ENCODE results near the gene CNKSR3.

CNKSR3 gene

DNA sequence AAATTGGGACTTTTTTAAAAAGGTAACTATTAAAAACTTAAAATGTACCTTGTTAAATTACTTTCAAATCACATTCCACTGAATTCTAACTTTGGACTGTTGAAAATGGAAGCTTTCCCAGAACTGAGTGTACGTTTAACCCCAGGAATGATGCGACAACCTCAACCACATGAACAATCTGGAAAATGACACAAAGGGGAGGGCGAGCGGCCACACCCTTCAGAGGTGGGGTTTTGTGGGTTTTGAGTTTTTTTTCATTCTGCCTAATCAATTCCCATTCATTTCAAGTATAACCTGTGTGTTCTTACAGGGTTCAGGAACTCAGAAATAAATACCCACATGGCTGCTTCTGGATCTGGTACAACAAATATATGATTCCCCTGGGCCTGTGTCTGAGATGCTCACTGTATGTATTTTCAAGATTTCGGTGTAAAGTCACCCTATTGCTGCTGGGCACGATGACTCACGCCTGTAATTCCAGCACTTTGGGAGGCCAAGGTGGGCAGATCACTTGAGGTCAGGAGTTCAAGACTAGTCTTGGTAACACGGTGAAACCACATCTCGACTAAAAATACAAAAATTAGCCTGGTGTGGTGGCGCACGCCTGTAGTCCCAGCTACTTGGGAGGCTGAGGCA is 21.6 kb downstream of the CNKSR3 start:
- Histone ChIP-seq H3K27ac (ENCODE audit: low read depth, low read length) (no peak overlapping the region), H3K9ac (ENCODE audit: low read length) (no peak overlapping the region), H3K4me3 (ENCODE audit: low read depth, low read length) (no peak overlapping the region), H3K27me3 (ENCODE audit: control insufficient read depth, insufficient read depth, low read length) (no peaks in the 10 kb centered on the region), H3K36me3 (ENCODE audit: control insufficient read depth, insufficient read depth, low read length) (no peaks in the 10 kb centered on the region), H3K9me3 (ENCODE audit: control insufficient read depth, insufficient read depth, low read depth, low read length) (no peaks in the 10 kb centered on the region), H3K4me1 (ENCODE audit: control insufficient read depth, insufficient read depth, low read length) (no peaks in the 10 kb centered on the region)

DNA sequence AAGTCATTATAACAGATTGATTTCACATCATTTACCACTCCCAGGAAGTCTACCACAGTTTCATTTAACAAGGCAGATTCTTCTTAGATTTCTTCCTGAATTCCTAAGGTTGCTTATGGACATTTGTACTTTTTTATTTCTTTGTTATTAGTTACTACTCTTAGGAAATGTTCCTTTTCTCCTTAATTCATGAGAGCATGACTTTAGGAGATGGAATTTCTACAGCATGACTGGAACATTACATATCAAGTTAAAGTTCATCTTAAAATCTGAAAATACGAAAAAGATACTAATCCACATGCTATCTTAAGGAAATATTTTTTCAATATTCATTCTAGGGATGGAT is 22.3 kb downstream of the CNKSR3 start:
- no peak overlapping the region for H3K9ac ChIP-seq (ENCODE audit: low read length)
- no peaks in the 10 kb centered on the region for H3K36me3 ChIP-seq (ENCODE audit: control insufficient read depth, insufficient read depth, low read length)
- no peak overlapping the region for H3K4me3 ChIP-seq (ENCODE audit: low read depth, low read length)
- H3K27me3 ChIP-seq (ENCODE audit: control insufficient read depth, insufficient read depth, low read length) = no peaks in the 10 kb centered on the region
- no peaks in the 10 kb centered on the region for H3K9me3 ChIP-seq (ENCODE audit: control insufficient read depth, insufficient read depth, low read depth, low read length)
- H3K27ac ChIP-seq (ENCODE audit: low read depth, low read length) = no peak overlapping the region
- no peaks in the 10 kb centered on the region for H3K4me1 ChIP-seq (ENCODE audit: control insufficient read depth, insufficient read depth, low read length)

DNA sequence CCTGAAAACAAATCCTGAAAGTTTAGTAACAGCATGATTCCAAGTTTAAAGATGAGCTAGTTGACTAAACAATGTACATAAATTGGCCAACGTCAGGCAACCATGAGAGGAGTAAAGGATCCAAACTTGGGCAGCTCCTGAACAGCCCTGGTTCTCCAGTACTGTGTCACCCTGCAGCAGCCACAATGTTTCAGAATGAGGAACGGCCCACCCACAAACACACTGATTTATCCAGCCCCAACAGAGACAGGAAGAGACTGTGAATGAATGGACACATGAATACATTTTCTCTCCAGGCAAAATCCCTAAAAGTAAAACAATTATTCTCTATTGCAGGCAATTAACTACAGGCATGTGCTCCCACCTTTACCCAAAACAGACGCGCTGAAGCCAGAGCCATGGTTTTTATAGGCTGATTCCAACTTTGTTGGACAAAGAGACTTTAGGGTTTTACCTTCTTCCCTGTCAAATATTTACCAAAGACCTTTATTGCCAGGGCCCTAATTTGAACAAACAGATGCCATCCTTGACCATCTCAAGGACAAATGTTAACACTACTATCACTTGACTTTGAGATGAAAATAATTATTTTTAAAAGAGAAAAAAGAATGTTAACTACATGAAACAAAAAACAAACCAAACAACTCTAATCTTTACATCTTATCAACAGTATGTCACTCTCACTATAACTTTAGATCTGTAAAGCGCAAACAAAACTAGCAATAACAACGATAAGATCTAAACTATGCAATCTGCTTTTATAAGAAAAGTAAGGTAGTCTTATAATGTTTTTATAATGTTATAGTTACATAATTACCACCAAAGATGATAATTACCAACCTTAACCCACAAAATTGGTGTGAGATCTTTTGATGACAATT is 22.9 kb downstream of the CNKSR3 start:
- H3K4me3 ChIP-seq (ENCODE audit: low read depth, low read length) = no peak overlapping the region
- no peaks in the 10 kb centered on the region for H3K4me1 ChIP-seq (ENCODE audit: control insufficient read depth, insufficient read depth, low read length)
- no peaks in the 10 kb centered on the region for H3K27me3 ChIP-seq (ENCODE audit: control insufficient read depth, insufficient read depth, low read length)
- no peak overlapping the region for H3K27ac ChIP-seq (ENCODE audit: low read depth, low read length)
- H3K9me3 ChIP-seq (ENCODE audit: control insufficient read depth, insufficient read depth, low read depth, low read length) = no peaks in the 10 kb centered on the region
- H3K9ac ChIP-seq (ENCODE audit: low read length) = no peak overlapping the region
- no peaks in the 10 kb centered on the region for H3K36me3 ChIP-seq (ENCODE audit: control insufficient read depth, insufficient read depth, low read length)

DNA sequence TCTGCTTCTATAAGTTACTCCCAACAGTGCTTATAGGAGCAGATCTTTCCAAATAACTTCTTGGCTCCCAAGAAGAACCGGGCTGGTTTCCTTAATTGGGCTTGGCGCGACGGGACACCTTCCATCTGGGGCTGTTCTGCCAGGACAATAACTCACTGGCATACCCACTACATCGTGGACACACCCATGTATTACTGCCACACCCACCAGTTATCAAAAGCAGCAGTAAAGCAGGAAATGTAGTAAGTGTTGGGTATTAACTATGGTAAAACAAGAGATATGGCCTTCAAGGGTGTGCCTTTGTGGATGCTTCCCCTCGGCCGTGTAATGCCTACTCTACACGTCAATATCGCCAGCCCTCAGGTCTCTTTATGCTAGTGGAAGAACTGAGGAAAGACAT is 24.7 kb downstream of the CNKSR3 start:
- Histone ChIP-seq H3K27me3 (ENCODE audit: control insufficient read depth, insufficient read depth, low read length) (no peaks in the 10 kb centered on the region), H3K4me1 (ENCODE audit: control insufficient read depth, insufficient read depth, low read length) (no peaks in the 10 kb centered on the region), H3K9me3 (ENCODE audit: control insufficient read depth, insufficient read depth, low read depth, low read length) (no peaks in the 10 kb centered on the region), H3K36me3 (ENCODE audit: control insufficient read depth, insufficient read depth, low read length) (no peaks in the 10 kb centered on the region), H3K4me3 (ENCODE audit: low read depth, low read length) (no peak overlapping the region), H3K9ac (ENCODE audit: low read length) (no peak overlapping the region), H3K27ac (ENCODE audit: low read depth, low read length) (no peak overlapping the region)

DNA sequence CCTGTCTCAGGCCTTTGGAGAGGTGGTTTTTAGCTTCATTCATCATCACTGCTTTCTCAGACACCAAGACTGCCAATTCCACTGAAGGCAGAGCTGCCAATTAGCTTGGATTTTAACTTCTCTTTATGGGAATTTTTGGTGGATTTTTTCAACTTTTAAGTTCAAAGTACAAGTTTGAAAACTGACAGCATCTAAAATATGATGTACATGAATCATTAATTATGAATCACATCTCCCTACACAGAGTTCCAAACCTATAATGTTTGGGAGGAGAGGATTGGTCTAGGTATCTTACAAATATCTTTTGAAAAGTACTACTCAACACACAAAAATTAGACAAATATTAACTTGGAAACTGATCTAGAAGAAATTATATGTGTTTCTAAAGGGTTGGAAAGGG is 25.5 kb downstream of the CNKSR3 start:
- Histone ChIP-seq H3K27me3 (ENCODE audit: control insufficient read depth, insufficient read depth, low read length) (no peaks in the 10 kb centered on the region), H3K4me3 (ENCODE audit: low read depth, low read length) (no peak overlapping the region), H3K27ac (ENCODE audit: low read depth, low read length) (no peak overlapping the region), H3K9ac (ENCODE audit: low read length) (no peak overlapping the region), H3K36me3 (ENCODE audit: control insufficient read depth, insufficient read depth, low read length) (no peaks in the 10 kb centered on the region), H3K4me1 (ENCODE audit: control insufficient read depth, insufficient read depth, low read length) (no peaks in the 10 kb centered on the region), H3K9me3 (ENCODE audit: control insufficient read depth, insufficient read depth, low read depth, low read length) (no peaks in the 10 kb centered on the region)

DNA sequence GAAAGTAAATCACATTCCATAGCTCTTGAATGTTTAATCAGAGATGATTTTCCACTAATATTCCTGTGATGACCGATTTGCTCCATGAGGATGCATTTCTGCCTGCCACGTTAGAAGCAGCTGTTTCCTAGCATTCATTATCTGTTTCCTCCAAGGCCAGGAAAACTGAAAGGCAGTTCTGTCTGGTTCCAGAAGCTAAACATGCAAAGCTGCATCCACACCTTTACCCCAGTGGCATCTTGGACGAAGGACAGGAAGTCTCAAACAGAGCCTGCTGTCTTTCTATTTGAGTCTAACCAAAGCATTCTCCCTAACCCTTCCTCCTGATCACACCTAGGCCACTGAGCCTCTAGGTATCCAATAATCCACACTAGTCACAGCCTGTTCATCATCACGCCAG is 27.6 kb downstream of the CNKSR3 start:
- Histone ChIP-seq H3K4me3 (ENCODE audit: low read depth, low read length) (no peak overlapping the region), H3K36me3 (ENCODE audit: control insufficient read depth, insufficient read depth, low read length) (no peaks in the 10 kb centered on the region), H3K4me1 (ENCODE audit: control insufficient read depth, insufficient read depth, low read length) (peaks cover 11% of the 10 kb centered on the region), H3K9me3 (ENCODE audit: control insufficient read depth, insufficient read depth, low read depth, low read length) (no peaks in the 10 kb centered on the region), H3K27ac (ENCODE audit: low read depth, low read length) (no peak overlapping the region), H3K27me3 (ENCODE audit: control insufficient read depth, insufficient read depth, low read length) (no peaks in the 10 kb centered on the region), H3K9ac (ENCODE audit: low read length) (no peak overlapping the region)

DNA sequence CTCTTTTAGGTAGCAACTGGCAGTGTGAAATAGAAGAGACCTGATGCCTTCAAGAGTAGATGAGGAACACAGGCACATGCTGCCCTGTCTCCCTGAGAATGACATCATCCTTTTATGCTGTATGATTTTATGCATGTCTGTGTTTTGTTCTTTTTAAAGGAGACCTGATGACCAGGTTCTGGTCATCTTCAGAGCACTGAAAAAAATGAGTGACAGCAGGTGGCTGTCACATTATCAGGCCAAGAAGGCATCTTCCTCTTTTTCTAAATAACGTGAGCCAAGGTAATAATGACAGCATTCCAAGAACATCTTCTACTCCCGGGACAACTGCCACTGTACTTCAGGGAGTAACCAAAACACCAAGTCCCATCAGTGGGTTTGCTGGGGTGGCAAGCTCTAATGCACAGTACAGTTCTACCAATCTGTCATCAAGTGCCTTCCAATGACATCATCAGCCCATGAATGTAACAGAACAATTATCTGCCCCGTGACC is 28.9 kb downstream of the CNKSR3 start:
- no peaks in the 10 kb centered on the region for H3K36me3 ChIP-seq (ENCODE audit: control insufficient read depth, insufficient read depth, low read length)
- no peak overlapping the region for H3K9ac ChIP-seq (ENCODE audit: low read length)
- no peaks in the 10 kb centered on the region for H3K9me3 ChIP-seq (ENCODE audit: control insufficient read depth, insufficient read depth, low read depth, low read length)
- no peak overlapping the region for H3K4me3 ChIP-seq (ENCODE audit: low read depth, low read length)
- H3K27ac ChIP-seq (ENCODE audit: low read depth, low read length) = no peak overlapping the region
- no peaks in the 10 kb centered on the region for H3K27me3 ChIP-seq (ENCODE audit: control insufficient read depth, insufficient read depth, low read length)
- peaks cover 12% of the 10 kb centered on the region for H3K4me1 ChIP-seq (ENCODE audit: control insufficient read depth, insufficient read depth, low read length)

DNA sequence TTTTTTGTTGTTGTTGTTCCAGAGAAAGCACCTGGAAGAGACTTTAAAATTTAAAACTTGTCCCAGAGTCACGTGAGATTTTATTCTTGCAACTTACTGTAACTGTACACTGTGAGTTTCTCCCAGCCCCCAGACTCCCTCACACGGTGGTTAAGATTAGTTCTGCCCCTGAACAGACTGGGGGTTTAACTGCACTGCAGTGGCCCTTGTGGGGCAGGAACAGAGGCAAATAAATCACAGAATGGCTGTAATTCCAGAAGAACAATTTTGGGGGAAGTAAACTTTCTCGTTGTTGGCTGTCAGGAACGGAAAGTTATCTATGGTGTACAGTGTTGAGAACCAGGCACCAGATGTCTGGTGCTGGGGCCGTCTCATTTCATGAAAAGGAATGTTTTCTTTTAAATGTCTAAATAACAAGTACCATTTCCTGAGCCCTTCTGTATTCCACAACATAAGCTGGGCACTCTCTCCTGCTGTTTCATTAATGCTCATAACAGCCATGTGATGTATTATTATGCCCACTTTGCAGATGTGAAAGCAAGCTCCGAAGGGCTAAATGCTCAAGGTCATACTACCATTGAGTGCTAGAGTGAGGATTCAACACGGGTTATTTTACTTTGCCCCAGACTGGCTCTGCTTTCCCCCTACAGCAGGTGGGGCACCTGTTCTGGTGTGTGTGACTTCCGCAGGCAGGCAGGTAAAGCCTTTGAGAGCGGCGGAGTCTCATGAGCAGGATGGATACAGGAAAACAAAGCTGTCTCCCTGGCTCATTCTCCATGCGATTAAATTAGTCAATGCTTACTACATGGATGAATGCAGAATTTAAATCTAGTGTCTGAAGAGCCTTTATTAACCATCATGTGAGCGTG is 30.5 kb downstream of the CNKSR3 start:
- Histone ChIP-seq H3K9ac (ENCODE audit: low read length) (no peak overlapping the region), H3K9me3 (ENCODE audit: control insufficient read depth, insufficient read depth, low read depth, low read length) (no peaks in the 10 kb centered on the region), H3K4me3 (ENCODE audit: low read depth, low read length) (no peak overlapping the region), H3K27me3 (ENCODE audit: control insufficient read depth, insufficient read depth, low read length) (no peaks in the 10 kb centered on the region), H3K4me1 (ENCODE audit: control insufficient read depth, insufficient read depth, low read length) (peaks cover 12% of the 10 kb centered on the region), H3K27ac (ENCODE audit: low read depth, low read length) (no peak overlapping the region), H3K36me3 (ENCODE audit: control insufficient read depth, insufficient read depth, low read length) (no peaks in the 10 kb centered on the region)

DNA sequence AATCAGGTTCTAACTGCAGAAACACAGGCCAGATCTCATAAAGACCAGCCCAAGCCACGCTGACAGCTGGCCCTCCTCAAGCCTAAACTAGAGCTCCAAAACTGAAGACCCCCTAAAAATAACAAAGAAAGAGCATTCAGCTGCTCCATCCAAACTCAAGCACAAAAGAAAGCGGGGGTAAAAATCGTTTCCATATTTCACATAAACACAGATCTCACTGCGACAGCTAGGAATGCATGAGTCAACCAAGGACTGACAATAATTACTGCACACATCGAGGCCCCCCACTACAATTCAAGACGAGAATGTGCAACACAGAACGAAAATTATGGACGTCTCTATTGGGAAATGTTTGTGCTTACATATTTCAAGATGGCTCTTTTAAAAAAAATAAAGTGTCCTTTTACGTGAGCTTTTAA is 31.1 kb downstream of the CNKSR3 start:
- Histone ChIP-seq H3K27ac (ENCODE audit: low read depth, low read length) (no peak overlapping the region), H3K36me3 (ENCODE audit: control insufficient read depth, insufficient read depth, low read length) (no peaks in the 10 kb centered on the region), H3K4me1 (ENCODE audit: control insufficient read depth, insufficient read depth, low read length) (peaks cover 12% of the 10 kb centered on the region), H3K9me3 (ENCODE audit: control insufficient read depth, insufficient read depth, low read depth, low read length) (no peaks in the 10 kb centered on the region), H3K27me3 (ENCODE audit: control insufficient read depth, insufficient read depth, low read length) (no peaks in the 10 kb centered on the region), H3K9ac (ENCODE audit: low read length) (no peak overlapping the region), H3K4me3 (ENCODE audit: low read depth, low read length) (no peak overlapping the region)

DNA sequence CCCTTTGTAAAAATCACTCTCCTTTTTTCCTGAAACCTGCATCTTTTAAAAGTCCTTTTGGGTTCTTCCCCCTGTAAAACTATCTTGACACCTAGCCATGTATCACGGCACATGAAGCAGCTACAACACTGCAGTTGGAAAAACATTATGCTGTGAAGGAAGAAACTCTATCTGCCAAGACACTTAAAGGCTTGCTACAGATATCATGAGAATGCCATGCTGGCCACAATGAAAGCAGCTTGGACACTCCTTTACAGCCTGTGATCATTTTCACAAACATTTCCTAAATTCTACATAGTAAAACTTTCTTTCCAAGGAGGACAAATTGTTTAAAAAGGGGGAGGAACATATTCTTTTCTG is 31.8 kb downstream of the CNKSR3 start:
- Histone ChIP-seq H3K9ac (ENCODE audit: low read length) (no peak overlapping the region), H3K36me3 (ENCODE audit: control insufficient read depth, insufficient read depth, low read length) (no peaks in the 10 kb centered on the region), H3K27me3 (ENCODE audit: control insufficient read depth, insufficient read depth, low read length) (no peaks in the 10 kb centered on the region), H3K9me3 (ENCODE audit: control insufficient read depth, insufficient read depth, low read depth, low read length) (no peaks in the 10 kb centered on the region), H3K4me1 (ENCODE audit: control insufficient read depth, insufficient read depth, low read length) (peaks cover 12% of the 10 kb centered on the region), H3K4me3 (ENCODE audit: low read depth, low read length) (no peak overlapping the region), H3K27ac (ENCODE audit: low read depth, low read length) (no peak overlapping the region)
